Esophagus squamous epithelium (tissue), 5 donors: ENCODE results near the gene KRTAP10-4. TPM values are rescaled to one million over a fixed set of nuclear protein-coding genes. Genes with fewer than 3 reads are reported as not detected.
"Not testable (repeated sequence)": the region's sequence is repeated elsewhere in the genome, so short reads cannot be mapped to it uniquely, and the experiment has no call there.

Experiments used
- DNase-seq: peaks from one replicate; lab custom pipeline; 2025; lab: John Stamatoyannopoulos, UW
- H3K27ac ChIP-seq, 4 donors: fragments of 200-600 bp; sonication (generic); one replicate each; pipeline ENCODE4 v1.5.1; 2016 to 2019; ENCODE audit warnings: mild to moderate bottlenecking in 1 of 4
- H3K27me3 ChIP-seq, 4 donors: fragments of 200-600 bp; sonication (generic); 1 replicate in 3 of 4; 2 replicates in 1 of 4; pipeline versions ENCODE4 v1.5.1 to v1.6.0; 2017 to 2021; ENCODE audit warnings: antibody characterized with exemption in 1 of 4
- H3K36me3 ChIP-seq, 3 donors: fragments of 200-600 bp; sonication (generic); one replicate each; pipeline ENCODE4 v1.5.1; 2016 to 2019
- H3K4me1 ChIP-seq, 3 donors: fragments of 200-600 bp; sonication (generic); one replicate each; pipeline ENCODE4 v1.5.1; 2017 to 2019
- H3K4me3 ChIP-seq, 4 donors: fragments of 200-600 bp; sonication (generic); 1 replicate in 3 of 4; 2 replicates in 1 of 4; pipeline ENCODE4 v1.5.1; 2016 to 2019; ENCODE audit warnings: mild to moderate bottlenecking in 2 of 4, moderate library complexity in 1 of 4
- H3K9me3 ChIP-seq, 3 donors: fragments of 200-600 bp; sonication (generic); one replicate each; pipeline ENCODE4 v1.5.1; 2016 to 2019
- POLR2A ChIP-seq, 4 donors: fragments of 450-650 bp; IDR thresholded peaks; one replicate each; pipeline ENCODE4 v1.6.1; 2017; ENCODE audit warnings: antibody characterized with exemption in 4 of 4, mild to moderate bottlenecking in 4 of 4, moderate library complexity in 3 of 4
- WGBS, 2 donors: methylation state at CpG; one replicate each; pipeline ENCODE4 v1.1.5; 2018; 5-methylcytosine and 5-hydroxymethylcytosine counted together
- intact Hi-C: fragments of 100-400 bp; cut with DNase I; formaldehyde crosslinking; loops from one replicate; pipeline ENCODE4 v1.15.0; 2022
- total RNA-seq, 4 donors: library from RNA; depleted of rRNA; stranded (reverse); fragments of >200 nt; gene quantifications; one replicate each; pipeline ENCODE4 v1.1.0, GENCODE V29; 2016
- TF ChIP-seq, protein P1 (sequence below), 6 experiments: fragments of 450-650 bp in 4 of 6; fragments of 200-600 bp in 2 of 6; sonication (generic) in 2 of 6; IDR thresholded peaks; one replicate each; pipeline ENCODE4 v1.5.1; 2016 to 2019; ENCODE audit warnings: antibody characterized with exemption in 6 of 6, mild to moderate bottlenecking in 4 of 6, moderate library complexity in 4 of 6
- donor health status: DM: yes; HTN: yes; CAD: no.

KRTAP10-4 gene
- total RNA-seq, 4 donors from 2014 or later = not detected

GRCh38 chr21:44578371-44579055 is 5.0 kb downstream of the KRTAP10-4 start:
- H3K27ac ChIP-seq = no peak overlapping the region
- 83 to 90% methylated on average over 7 to 8 of the region's 17 CpGs for WGBS, 2 donors
- DNase-seq = no peak
- H3K36me3 ChIP-seq = no peaks in the 10 kb centered on the region
- intact Hi-C loops = no loop called here
- peaks cover 0 to 33% (median 18%) of the 10 kb centered on the region in 3 donors for H3K9me3 ChIP-seq
- H3K27me3 ChIP-seq = peaks cover 0 to 49% (median 0%) of the 10 kb centered on the region in 4 donors
- H3K4me1 ChIP-seq = peaks cover 0 to 12% (median 0%) of the 10 kb centered on the region in 3 donors
- TF ChIP-seq, protein P1, sequence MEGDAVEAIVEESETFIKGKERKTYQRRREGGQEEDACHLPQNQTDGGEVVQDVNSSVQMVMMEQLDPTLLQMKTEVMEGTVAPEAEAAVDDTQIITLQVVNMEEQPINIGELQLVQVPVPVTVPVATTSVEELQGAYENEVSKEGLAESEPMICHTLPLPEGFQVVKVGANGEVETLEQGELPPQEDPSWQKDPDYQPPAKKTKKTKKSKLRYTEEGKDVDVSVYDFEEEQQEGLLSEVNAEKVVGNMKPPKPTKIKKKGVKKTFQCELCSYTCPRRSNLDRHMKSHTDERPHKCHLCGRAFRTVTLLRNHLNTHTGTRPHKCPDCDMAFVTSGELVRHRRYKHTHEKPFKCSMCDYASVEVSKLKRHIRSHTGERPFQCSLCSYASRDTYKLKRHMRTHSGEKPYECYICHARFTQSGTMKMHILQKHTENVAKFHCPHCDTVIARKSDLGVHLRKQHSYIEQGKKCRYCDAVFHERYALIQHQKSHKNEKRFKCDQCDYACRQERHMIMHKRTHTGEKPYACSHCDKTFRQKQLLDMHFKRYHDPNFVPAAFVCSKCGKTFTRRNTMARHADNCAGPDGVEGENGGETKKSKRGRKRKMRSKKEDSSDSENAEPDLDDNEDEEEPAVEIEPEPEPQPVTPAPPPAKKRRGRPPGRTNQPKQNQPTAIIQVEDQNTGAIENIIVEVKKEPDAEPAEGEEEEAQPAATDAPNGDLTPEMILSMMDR (IDR thresholded peaks at IDR 0.05) = no peak
- no peak for TF ChIP-seq POLR2A (IDR thresholded peaks at IDR 0.05)
- H3K4me3 ChIP-seq = no peak overlapping the region

DNA sequence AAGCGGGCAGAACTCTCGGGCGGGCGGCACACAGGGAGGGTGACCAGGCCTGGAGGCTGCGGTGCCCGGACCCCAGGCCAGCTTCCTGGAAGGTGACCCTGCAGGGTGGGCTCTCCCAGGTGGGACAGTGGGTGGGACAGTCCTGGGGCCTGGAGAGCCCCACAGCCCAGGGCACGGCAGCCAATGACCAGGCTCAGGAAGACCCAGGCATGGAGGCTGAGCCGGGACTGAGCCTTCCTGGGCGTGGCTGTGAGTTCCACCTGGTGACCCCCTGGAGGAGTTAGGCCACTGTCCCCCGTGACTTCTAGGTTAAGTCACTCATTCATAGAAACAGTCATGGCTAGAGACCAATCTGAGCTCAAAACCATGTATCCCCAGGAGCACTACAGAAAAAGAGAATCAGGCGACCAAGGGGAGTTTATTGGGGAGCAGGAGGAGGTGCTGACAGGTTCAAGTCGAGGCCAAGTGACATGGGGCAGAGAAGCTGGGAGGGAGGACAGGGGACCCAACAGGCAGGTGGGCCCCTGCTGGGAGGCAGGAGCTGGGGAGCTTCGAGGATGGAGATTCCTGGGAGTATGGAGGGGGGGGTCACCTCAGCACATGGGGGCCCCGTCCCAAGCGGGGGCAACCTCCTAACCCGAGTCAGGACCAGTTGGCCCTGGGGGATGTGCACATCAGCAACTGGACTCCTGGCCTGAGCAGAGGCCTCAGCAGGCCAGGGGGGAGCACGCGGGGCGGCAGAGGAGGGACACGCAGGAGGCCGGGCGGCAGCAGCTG is 5.7 kb downstream of the KRTAP10-4 start:
- Histone ChIP-seq H3K4me3 (no peak overlapping the region), H3K27me3 (peaks cover 0 to 48% (median 0%) of the 10 kb centered on the region in 4 donors), H3K27ac (no peak overlapping the region), H3K9me3 (peaks cover 0 to 33% (median 18%) of the 10 kb centered on the region in 3 donors), H3K36me3 (no peaks in the 10 kb centered on the region), H3K4me1 (peaks cover 0 to 7% (median 0%) of the 10 kb centered on the region in 3 donors)
- intact Hi-C loops = no loop called here
- DNase-seq = no peak
- 36 to 77% methylated on average over 2 to 9 of the region's 22 CpGs for WGBS, 2 donors
- TF ChIP-seq POLR2A (IDR thresholded peaks at IDR 0.05) = no peak
- TF ChIP-seq, protein P1 (IDR thresholded peaks at IDR 0.05) = no peak

- no peak overlapping the region for H3K27ac ChIP-seq
- peaks cover 0 to 33% (median 18%) of the 10 kb centered on the region in 3 donors for H3K9me3 ChIP-seq
- 55 to 81% methylated on average over 3 to 7 of the region's 7 CpGs for WGBS, 2 donors
- peaks cover 0 to 48% (median 0%) of the 10 kb centered on the region in 4 donors for H3K27me3 ChIP-seq
- no peak for DNase-seq
- TF ChIP-seq POLR2A (IDR thresholded peaks at IDR 0.05) = no peak
- TF ChIP-seq, protein P1 (IDR thresholded peaks at IDR 0.05) = no peak
- peaks cover 0 to 1% (median 0%) of the 10 kb centered on the region in 3 donors for H3K4me1 ChIP-seq
- H3K36me3 ChIP-seq = no peaks in the 10 kb centered on the region
- no peak overlapping the region for H3K4me3 ChIP-seq
- intact Hi-C loops = no loop called here
Observed at GRCh38 chr21:44579833-44580144, 6.3 kb downstream of the KRTAP10-4 start.

- Histone ChIP-seq H3K9me3 (peaks cover 0 to 33% (median 18%) of the 10 kb centered on the region in 3 donors), H3K27me3 (peaks cover 0 to 52% (median 0%) of the 10 kb centered on the region in 4 donors)
- 31 to 36% methylated on average over 11 to 14 of the region's 19 CpGs for WGBS, 2 donors
- intact Hi-C loops, DNase-seq, H3K4me1 ChIP-seq, H3K36me3 ChIP-seq, H3K27ac ChIP-seq, H3K4me3 ChIP-seq: not testable (repeated sequence)
Observed at GRCh38 chr21:44580231-44580821, 6.8 kb downstream of the KRTAP10-4 start, which contains the start of gene KRTAP10-5. TSS of gene KRTAP10-5 (minus strand) at chr21:44580604. CDS start at chr21:44580578, 26 bp downstream.

GRCh38 chr21:44581158-44581557 is 7.6 kb downstream of the KRTAP10-4 start:
- no peak for DNase-seq
- 72 to 87% methylated on average over 3 of the region's 3 CpGs for WGBS, 2 donors
- H3K27ac ChIP-seq = no peak overlapping the region
- intact Hi-C loops = no loop called here
- TF ChIP-seq, protein P1 (IDR thresholded peaks at IDR 0.05) = no peak
- no peak for TF ChIP-seq POLR2A (IDR thresholded peaks at IDR 0.05)
- H3K4me1 ChIP-seq = no peaks in the 10 kb centered on the region
- peaks cover 0 to 60% (median 1%) of the 10 kb centered on the region in 4 donors for H3K27me3 ChIP-seq
- H3K4me3 ChIP-seq = no peak overlapping the region
- H3K9me3 ChIP-seq = peaks cover 0 to 39% (median 18%) of the 10 kb centered on the region in 3 donors
- no peaks in the 10 kb centered on the region for H3K36me3 ChIP-seq
